Measurements from ENCODE around the gene COA1.

- TF ChIP-seq CTCF (IDR thresholded peaks at IDR 0.05) (no peak), POLR2A (IDR thresholded peaks at IDR 0.05) (no peak)
Observed at GRCh38 chr7:43624156-43624555, 105.2 kb downstream of the COA1 start.
